Prostate gland (tissue), 2 donors: ENCODE results near the gene POLG.

Source experiments
- POLR2A ChIP-seq: fragments of 450-650 bp; IDR thresholded peaks from one replicate; pipeline ENCODE4 v1.6.1; 2016; ENCODE audit warnings: antibody characterized with exemption, mild to moderate bottlenecking
- TF ChIP-seq, protein P1 (sequence below), 4 experiments: fragments of 200-600 bp in 2 of 4; fragments of 450-650 bp in 2 of 4; sonication (generic) in 2 of 4; IDR thresholded peaks; 1 replicate in 3 of 4; 2 replicates in 1 of 4; pipeline ENCODE4 v1.5.1; 2016 to 2019; ENCODE audit warnings: antibody characterized with exemption in 4 of 4, mild to moderate bottlenecking in 2 of 4, moderate library complexity in 2 of 4

DNA sequence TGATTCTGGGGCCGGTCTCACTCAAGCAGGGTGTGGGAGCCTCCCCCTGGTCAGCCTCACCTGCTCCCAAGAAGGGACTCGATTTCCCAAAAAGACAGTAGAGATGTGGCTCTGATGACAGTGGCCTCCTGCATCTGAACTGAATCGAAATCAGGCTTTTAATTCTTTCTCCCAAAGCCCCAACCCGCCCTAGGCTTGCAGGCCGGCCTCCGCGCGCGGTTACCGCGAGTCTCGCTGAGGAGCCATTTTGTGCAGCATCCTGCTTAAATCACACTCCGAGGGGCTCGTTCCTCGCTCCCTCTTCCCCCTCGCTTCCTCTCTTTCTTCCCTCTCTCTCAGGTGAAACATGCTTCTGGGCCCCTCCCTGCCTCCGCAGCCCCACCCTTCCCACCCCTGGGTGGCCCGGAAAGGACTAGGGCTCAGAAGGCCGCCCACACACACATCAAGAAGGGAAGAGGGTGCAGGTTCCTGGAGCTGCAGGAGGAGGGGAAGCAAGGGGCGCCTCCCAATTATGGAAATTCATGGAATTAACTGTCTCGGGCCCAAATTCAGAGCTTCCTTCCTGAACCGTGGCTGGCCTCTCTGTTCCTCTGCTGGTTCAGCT, 30.9 kb upstream of the POLG start:
- TF ChIP-seq, protein P1, sequence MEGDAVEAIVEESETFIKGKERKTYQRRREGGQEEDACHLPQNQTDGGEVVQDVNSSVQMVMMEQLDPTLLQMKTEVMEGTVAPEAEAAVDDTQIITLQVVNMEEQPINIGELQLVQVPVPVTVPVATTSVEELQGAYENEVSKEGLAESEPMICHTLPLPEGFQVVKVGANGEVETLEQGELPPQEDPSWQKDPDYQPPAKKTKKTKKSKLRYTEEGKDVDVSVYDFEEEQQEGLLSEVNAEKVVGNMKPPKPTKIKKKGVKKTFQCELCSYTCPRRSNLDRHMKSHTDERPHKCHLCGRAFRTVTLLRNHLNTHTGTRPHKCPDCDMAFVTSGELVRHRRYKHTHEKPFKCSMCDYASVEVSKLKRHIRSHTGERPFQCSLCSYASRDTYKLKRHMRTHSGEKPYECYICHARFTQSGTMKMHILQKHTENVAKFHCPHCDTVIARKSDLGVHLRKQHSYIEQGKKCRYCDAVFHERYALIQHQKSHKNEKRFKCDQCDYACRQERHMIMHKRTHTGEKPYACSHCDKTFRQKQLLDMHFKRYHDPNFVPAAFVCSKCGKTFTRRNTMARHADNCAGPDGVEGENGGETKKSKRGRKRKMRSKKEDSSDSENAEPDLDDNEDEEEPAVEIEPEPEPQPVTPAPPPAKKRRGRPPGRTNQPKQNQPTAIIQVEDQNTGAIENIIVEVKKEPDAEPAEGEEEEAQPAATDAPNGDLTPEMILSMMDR (IDR thresholded peaks at IDR 0.05) = no peak
- TF ChIP-seq POLR2A = no peak
